ENCODE measurements around the gene PRPF31.

PRPF31 gene

DNA sequence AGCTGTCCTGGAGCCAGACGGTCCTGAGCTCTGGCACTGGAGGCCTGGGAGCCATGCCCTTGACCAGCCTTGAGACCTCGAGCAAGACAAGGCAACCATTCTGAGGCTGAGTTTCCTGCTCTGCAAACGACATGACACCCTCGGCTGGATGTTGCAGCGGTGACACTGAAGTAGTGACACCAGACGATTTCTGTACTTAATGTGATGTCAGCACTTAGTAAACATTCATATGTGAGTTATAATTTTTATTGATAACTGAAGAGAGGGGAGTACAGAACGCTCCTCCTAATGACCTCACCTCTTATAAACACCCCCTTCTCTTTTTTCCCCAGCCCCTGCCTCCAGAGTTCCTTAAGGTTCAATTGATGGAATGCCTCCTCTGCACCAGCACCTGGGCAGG lies 7.1 kb upstream of the PRPF31 start:
- no peak for DNase-seq

DNA sequence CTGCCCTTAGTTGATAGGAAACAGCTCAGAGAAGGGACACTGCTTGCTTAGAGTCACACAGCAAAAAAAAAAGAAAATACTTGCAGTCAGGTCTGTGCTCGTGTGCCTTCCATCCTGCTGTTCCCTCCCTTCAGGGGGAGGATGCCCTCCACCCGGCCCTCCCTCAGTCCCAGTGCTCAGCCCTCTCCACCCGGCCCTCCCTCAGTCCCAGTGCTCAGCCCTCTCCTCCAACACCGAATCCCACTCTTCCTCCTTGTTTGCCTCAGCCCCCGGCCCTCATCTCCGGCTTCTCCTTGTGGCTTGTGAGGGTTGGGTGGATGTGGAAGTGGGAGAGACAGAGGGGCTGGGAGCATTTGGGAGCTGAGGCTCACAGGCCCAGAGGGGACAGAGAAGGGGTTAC lies 5.9 kb upstream of the PRPF31 start:
- DNase-seq, result no peak

DNA sequence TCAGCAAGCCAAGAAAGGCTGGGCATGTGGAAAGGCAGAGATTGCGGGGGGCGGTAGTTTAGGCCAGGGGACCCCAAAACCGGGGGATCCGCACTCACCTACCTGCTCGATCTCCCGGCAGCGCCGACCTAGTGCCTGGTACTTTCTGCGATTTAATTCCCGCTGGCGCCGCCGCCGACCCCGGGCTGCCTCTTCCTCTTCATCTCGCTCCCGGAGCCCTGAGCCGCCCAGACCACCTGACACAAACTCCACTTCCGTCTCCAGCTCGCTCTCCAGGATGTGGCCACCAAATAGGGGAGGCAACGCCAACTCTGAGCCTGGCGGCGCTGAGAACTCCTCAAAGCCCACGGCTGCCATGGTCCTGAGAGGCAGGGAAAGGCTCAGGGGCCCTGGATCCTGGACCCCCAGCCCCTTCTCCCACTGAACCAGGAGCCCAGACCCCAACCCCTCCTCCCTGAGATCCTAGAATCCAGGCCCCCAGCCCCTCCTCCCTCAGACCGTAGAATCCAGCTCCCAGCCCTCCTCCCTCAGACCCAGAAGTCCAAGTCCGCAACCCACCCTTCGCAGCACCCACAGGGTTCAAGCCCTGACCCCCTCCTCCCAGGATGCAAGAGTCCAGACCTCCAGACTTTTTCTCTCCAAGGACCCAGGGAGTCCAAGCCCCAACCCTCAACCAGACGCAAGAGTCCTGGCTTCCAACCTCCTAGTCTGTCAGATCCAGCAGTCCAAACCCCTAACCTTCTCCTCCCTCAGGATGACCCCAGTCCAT lies 1.0 kb upstream of the PRPF31 start:
- DNase-seq, result no peak

DNA sequence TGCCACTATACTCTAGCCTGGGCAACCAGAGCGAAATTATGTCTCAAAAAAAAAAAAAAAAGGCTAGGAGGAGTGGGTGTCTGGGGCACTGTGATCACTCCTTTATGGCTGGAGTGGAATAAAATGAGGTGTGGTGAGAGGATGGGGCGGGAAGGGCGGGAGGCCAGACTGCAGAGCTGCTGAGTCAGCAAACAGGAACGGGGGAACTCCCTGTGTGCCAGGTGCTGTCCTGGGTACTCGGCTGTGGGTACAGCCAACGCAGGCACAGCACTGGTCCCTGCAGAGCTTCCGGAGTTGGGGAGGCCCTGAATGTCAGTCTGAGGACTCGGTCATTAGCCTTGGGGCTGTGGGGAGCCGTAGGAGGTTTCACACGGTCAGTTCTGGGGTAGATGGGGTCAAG lies 5.7 kb downstream of the PRPF31 start:
- no peak for DNase-seq

DNA sequence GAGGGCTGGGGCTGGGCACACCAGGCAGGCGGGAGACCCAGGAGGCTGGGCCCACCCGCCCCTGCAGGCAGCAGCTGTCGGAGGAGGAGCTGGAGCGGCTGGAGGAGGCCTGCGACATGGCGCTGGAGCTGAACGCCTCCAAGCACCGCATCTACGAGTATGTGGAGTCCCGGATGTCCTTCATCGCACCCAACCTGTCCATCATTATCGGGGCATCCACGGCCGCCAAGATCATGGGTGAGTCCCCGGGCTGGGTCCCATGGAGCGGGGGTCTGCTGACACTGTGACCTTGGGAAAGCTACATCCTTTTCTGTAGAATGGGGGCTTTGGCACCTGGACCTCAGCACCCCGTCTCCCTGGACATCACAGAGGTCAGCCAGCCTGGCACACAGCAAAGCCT lies 8.1 kb downstream of the PRPF31 start:
- DNase-seq, result no peak

DNA sequence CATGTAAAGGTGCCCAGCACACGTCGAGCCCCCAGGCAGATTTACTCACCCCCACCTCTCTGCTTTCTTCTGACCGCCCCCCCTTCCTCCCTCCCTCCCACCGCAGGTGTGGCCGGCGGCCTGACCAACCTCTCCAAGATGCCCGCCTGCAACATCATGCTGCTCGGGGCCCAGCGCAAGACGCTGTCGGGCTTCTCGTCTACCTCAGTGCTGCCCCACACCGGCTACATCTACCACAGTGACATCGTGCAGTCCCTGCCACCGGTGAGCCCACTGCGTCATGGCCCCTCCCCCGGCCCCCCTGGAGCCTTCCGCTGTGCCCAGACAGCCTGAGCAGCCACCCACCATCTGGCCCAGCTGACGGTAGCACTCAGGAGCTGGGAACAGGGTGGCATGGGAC lies 8.8 kb downstream of the PRPF31 start:
- no peak for DNase-seq

DNA sequence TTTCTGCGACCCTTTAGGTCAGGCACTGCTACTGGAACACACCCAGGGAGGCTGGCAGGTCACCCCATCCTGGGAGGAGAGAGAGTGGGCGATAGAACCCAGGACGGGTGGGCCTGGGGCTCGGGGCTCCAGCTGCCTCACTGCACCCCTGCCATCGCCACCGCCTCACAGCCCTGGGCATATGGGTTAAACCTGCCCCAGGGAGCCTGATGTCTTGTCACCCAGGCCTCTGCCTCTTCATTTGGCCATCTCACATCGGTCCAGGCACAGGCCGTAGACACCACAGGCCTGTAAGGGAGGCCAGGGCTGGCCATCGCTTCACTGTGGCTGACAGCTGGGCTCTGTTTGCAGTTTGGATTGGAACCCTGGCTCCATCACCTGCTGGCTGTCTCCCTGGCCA lies 10.2 kb downstream of the PRPF31 start:
- no peak for DNase-seq

DNA sequence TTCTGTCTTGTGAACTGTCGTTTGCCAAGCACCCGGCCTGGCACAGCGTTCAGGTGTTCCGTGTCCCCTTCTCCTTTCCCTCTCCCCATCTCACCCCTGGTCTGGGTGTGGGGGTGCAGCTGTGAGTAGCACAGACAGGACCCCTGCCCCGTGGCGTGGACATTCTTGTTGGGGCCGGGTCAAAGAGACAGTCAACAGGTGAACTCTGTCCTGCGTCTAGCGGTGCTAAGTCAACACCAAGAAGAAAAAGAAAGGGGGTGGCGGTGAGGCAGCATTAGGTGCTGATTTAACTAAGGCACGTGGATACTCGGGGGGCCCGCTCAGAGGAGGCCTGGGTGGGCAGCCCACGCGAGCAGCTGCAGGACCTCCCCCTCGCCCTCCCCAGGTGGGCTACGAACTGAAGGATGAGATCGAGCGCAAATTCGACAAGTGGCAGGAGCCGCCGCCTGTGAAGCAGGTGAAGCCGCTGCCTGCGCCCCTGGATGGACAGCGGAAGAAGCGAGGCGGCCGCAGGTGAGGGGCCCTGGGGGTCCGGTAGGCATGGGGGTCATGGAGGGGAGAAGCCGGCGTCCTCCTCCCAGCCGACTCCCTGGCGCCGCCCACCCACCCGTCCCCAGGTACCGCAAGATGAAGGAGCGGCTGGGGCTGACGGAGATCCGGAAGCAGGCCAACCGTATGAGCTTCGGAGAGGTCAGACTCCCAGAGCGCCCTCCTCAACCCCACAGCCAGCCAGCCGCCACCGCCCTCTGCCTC lies 12.3 kb downstream of the PRPF31 start:
- no peak for DNase-seq

DNA sequence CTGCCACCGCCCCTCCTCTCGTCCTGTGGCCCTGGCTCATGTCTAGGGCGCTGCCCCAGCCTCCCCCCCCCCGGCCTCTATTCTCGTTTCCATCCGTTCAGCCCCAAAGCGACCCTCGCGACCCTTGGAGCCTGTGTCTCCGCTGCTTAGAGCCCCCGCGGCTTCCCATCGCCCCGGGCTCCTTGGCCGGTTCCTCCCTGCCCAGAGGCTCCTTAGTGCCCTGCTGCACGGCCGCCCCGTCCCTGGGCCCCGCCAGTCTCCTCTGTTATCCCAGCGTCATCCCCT lies 12.8 kb downstream of the PRPF31 start:
- DNase-seq, result no peak

DNA sequence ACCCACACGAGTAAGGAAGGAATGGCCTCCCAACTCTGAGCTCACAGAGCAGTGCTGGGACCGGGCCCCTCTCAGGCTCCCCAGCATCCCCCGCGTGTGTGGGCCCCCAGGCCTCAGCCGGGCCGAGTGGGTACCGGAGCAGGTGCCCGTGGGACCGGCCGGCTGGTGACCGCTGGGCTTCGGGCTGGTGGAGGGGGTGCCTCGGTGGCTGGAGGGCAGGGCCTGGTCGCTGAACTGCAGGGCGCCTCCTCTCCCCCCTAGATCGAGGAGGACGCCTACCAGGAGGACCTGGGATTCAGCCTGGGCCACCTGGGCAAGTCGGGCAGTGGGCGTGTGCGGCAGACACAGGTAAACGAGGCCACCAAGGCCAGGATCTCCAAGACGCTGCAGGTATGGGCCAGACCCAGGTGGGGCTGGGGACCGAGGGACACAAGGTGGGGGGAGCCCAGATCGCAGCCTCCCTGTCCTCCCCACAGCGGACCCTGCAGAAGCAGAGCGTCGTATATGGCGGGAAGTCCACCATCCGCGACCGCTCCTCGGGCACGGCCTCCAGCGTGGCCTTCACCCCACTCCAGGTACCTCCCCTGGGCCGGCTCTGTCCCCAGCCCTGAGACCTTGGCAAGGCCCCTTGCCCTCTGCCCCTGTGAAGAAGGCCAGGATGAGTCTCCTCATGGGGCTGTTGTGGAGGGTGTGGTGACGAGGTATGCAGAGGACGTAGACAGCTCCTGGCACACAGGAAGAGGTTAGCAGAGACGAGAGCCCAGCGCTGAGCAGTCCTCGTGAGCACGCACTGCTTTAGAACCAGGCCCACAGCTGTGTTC lies 13.5 kb downstream of the PRPF31 start:
- no peak for DNase-seq

DNA sequence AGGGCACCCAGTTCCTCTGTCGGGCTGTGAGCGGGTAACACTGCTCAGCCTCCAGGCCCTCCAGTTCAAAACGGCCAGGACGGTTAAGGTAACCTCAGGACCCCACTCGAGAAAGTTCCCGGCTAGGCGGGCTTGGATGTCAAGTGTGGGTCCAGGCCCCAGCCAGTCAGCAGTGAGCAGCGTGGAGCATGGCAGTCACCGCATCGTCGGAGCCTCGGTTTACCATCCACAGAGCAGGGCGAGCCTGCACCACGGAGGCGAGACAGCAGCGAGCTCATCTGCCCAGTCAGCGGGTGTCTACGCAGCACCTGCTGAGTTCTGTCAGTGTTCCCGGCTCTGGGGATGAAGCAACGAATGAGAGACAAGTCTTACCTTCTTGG lies 14.1 kb downstream of the PRPF31 start:
- DNase-seq, result no peak

DNA sequence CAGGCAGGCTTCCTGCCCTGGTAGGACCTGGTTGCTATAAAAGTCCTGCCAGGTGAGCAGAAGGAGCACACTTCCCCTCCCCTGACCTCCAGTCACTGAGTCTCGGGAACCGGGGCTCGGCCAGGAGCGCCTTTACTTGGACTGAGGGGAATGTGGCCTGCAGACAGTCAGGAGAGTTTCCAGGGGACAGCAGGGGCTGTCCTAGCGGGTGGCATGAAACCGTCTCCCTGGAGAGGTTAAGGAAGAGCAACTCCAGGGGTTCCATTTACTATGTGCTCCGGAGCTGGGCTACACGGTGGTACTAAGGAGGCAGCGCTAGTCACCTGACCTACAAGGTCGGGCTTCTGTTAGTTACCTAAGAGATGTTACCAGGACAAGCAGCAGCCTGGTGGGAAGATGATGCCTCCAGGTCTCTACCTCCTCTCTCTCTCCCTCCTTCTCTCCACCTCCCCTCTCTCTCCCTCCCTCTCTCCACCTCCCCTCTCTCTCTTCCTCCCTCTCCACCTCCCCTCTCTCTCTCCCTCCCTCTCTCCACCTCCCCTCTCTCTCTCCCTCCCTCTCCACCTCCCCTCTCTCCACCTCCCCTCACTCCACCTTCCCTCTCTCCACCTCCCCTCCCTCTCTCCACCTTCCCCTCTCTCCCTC lies 17.9 kb downstream of the PRPF31 start:
- no peak for DNase-seq

DNA sequence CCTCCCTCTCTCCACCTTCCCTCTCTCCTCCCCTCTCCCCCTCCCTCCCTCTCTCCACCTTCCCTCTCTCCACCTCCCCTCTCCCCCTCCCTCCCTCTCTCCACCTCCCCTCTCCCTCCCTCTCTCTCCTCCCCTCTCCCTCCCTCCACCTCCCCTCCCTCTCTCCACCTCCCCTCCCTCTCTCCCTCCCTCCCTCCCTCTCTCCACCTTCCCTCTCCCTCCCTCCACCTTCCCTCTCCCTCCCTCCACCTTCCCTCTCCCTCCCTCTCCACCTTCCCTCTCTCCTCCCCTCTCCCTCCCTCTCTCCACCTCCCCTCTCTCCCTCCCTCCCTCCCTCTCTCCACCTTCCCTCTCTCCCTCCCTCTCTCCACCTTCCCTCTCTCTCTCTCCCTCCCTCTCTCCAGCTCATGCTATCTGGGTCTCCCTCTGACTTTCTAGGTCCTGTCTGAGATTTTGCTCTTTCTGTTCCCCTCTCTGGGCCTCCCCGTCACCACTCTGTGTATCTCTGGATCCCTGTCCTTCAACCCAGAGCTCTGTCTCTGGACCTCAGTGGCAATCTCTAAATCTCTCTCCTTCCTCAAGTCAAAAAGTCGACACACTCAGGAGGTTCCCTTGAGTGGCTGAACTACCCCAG lies 18.5 kb downstream of the PRPF31 start:
- DNase-seq, result no peak

DNA sequence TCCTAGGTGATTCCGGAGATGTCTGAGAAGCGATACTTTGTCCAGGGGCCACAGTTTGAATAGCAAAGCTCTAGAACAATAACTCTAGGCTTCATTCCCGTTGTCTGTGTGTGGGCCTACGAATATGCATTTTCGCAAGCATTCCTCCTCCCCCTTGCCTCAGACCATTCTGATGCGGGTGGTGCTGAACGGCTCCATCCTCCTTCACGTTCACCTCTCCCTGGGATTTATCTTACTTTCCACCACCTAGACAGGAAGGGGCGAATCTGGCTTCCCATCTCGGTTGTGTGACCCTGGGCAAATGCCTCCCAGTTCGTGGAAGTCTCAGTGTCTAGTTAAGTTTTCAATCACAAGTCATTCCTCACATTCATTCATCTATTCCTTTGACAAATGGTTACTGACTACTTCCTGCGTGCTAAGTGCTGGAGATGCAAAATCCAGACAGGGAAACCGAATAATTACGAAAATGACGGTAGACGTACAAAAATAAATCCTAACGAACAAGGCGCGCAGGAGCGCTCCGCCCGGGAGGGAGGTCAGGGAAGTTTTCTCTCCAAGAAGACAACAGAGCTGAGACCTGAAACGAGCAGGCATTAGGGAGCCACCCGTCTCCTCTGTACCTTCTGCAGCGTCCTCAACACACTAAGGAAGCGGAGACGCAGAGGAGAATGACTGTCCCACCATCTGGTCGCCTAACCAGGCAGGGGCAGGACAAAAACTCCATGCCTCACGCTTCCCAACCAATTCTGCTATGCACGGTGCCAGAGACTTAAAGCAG lies 20.7 kb downstream of the PRPF31 start:
- no peak for DNase-seq

DNA sequence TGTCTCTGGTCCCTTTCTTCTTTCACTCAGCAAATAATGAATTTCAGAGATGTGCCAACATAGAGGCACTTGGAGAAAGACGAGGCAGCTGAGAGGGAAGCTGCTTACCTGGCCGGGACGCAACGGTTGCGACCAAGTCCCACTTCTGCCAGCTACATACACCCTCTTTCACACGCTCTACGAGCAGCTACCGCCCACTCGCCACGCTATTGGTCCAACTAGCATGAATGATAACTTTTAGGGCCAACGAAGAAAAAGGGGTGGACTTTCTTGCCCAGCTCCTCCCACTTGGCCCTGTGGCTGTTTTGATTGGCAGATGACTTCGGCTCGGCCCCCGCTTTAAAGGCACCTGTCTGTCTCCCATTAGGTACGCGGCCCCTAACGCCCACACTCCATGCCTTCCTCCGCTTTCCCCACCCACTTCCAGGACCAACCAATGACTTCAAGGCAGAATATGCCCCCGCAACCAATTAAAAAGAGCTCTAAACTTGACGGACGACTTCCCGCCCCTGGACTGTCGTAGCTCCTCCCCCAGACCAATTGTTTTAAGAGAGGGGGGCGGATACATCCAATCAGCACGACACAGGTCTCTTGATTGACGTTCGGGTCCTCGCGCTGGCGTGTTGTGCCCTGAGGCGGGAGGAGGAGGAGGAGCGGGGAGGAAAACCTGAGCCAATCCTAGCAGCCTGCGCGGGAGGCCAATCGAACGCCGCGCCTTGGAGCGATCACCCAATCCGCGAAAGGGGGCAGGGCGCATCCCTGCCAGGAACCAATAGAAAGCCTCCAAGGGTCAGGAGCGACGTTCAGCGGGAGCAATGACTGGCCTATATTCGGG lies 21.5 kb downstream of the PRPF31 start:
- DNase-seq, result peak; percentile 100

DNA sequence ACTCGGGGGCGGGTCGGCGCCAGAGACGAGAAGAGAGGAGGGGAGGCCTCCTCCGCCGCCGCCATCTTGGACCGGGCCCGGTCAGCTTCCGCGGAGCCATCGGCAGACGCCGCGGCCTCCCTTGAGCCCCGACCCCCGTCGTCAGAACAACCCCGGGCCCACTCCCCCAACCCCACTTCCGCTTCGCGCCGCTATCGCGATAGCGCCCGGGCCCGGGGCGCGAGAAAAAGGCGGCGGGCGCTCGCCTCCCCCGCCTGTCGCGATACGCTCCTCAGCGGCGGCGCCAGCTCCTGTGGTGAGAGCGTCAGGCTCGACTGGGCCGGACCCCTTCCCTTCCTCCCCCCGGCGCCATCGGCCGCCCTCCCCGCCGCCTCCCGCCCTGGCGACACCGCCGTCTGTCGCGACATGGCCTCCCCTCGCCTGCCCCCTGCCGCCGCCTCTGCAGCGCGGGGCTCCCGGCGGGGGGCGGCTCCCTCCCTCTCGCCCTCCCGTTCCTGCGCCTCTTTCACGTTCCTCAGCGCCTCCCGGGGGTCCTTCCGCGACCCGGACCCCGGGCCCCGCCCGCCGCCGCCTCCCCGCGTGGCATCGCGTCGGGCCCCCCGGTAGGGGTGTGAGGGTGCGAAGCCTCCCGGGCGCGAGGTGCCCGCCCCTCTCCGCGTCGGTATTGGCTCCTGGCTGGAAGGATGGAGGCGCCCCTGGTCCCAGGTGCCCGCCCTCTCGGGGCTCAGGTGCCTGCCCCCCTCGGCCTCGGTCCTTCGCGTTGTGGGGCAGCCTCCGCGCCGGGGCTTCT lies 22.3 kb downstream of the PRPF31 start, which contains the start of gene CNOT3:
Gene CNOT3 (plus strand): TSS at position 64 of the 790 bp plus-strand sequence. CDS start 5,217 bp downstream, outside the sequence.
- no peak for DNase-seq

DNA sequence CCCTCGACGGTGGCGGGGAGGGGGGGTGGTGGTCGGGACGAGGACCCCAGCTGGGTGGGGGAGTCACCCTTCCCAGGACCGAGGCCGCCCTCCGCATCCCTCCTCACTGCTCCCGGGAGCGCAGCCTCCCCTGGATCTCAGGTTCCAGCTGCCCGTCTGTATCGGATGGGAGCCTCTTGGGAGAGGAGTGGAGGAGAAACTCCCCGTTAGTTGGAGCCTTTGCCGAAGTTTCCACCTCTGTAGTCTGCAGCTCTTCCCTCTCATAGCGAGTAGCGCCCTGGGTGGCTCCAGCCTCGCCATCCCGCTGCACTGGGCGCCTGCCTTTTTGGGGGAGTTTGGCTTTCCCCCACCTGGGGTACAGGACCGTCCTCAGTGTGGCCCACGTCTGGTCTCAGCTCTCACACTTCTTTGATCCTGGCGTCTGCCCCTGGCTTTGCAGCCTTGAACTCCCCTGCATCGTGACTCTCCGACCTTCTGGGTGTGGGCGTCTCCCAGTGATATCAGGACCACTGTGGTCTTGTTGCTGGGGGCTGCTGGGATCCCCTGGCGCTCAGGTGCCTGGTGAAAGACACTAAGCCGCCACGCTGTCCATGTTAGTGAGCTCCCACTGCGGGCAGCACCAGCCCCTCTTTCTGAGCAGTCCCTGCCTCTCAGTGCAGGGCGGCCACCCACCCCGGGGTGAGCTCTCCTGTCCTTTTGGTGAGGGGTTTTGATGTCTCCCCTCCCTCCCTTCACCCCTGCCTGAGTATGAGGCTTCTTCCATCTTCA lies 23.1 kb downstream of the PRPF31 start:
- no peak for DNase-seq

DNA sequence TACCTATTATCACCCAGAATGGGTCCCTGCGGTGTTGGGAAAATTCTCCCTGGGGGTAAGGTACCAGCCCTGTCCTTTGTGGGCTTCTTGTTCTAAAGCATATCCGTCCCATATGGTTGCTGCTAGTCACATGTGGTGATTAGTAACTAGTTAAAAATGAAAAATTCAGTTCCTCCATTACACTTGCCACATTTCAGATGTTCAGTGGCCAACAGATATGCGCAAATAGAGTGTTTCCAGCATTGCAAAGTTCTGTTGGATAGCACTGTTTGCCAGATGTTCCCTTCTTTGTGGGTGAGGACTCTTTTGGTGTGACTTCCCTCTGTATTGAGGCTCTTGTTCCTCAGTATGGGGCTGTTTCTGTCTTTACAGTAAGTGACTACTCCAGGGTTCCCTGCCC lies 25.8 kb downstream of the PRPF31 start:
- DNase-seq, result no peak

DNA sequence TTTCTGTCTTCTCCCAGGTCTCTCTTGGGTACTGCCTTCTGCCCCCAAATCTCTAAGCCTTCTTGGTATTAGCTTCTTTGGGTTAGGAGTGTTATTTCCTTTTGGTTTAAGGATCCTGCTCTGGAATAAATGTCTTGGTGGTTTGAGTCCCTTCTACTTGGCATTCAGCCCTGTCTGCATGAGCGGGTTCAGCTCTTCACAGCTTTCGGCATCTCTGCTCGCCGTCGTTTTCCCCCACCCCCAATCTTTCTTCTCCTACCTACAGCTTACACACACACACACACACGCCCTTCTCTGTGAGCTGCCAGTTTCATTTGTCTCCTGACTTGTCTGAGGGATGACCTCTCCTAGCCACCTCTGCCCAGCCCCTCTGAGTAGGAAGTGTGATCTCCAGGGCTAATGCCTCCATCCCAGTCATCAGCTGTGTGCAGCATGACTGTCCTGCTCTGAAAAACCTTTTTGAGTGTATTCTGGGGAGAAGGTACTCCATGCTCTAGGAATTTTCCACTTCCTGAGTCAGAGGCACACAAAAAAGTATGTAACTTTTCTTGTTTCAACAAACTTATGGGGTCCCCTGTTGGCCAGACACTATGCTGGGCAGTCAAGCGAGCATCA lies 26.7 kb downstream of the PRPF31 start:
- no peak for DNase-seq

All from NCI-H526 treated with DMSO at 0.1 percent for 48 hours (cell line).